ENCODE data around the gene OIP5.

DNA sequence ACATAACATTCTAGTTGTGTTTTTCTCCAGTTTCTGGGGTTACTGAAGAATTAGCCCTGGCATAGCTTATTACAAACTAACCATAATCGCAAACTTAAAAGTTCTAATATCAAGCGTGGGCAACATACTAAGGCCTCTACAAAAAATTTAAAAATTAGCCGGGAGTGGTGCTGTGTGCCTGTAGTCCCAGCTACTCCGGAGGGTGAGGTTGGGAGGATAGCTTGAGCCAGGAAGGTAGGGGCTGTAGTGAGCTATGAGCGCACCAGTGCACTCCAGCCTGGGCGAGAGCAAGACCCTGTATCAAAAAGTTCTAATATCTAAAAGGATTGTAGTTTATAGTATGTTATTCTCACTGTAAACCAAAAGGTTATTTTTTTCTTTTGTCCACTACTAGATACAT lies 1.1 kb downstream of the OIP5 start:
- TF ChIP-seq YY1 (IDR thresholded peaks at IDR 0.05; ENCODE audit: low read depth) (no peak), EGR1 (IDR thresholded peaks at IDR 0.05) (no peak), CREB1 (IDR thresholded peaks at IDR 0.05; ENCODE audit: low read depth) (no peak), RAD21 (IDR thresholded peaks at IDR 0.05; ENCODE audit: low read depth) (no peak), TCF12 (IDR thresholded peaks at IDR 0.05; ENCODE audit: low read depth) (no peak), FOXM1 (IDR thresholded peaks at IDR 0.05; ENCODE audit: borderline replicate concordance, low read depth) (no peak), CEBPB (IDR thresholded peaks at IDR 0.05) (no peak)
- TF ChIP-seq, protein P1, sequence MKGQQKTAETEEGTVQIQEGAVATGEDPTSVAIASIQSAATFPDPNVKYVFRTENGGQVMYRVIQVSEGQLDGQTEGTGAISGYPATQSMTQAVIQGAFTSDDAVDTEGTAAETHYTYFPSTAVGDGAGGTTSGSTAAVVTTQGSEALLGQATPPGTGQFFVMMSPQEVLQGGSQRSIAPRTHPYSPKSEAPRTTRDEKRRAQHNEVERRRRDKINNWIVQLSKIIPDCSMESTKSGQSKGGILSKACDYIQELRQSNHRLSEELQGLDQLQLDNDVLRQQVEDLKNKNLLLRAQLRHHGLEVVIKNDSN (IDR thresholded peaks at IDR 0.05) = no peak
- TF ChIP-seq, protein P2, sequence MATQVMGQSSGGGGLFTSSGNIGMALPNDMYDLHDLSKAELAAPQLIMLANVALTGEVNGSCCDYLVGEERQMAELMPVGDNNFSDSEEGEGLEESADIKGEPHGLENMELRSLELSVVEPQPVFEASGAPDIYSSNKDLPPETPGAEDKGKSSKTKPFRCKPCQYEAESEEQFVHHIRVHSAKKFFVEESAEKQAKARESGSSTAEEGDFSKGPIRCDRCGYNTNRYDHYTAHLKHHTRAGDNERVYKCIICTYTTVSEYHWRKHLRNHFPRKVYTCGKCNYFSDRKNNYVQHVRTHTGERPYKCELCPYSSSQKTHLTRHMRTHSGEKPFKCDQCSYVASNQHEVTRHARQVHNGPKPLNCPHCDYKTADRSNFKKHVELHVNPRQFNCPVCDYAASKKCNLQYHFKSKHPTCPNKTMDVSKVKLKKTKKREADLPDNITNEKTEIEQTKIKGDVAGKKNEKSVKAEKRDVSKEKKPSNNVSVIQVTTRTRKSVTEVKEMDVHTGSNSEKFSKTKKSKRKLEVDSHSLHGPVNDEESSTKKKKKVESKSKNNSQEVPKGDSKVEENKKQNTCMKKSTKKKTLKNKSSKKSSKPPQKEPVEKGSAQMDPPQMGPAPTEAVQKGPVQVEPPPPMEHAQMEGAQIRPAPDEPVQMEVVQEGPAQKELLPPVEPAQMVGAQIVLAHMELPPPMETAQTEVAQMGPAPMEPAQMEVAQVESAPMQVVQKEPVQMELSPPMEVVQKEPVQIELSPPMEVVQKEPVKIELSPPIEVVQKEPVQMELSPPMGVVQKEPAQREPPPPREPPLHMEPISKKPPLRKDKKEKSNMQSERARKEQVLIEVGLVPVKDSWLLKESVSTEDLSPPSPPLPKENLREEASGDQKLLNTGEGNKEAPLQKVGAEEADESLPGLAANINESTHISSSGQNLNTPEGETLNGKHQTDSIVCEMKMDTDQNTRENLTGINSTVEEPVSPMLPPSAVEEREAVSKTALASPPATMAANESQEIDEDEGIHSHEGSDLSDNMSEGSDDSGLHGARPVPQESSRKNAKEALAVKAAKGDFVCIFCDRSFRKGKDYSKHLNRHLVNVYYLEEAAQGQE (IDR thresholded peaks at IDR 0.05; ENCODE audit: low read depth) = no peak

All from Ishikawa (cell line).